GM19455 (cell line): ENCODE results near the gene CD68.

Experiments used
- ATAC-seq: cut with Tn5 transposase; IDR thresholded peaks from one replicate; pipeline ENCODE4 v1.9.1; 2021; ENCODE audit not compliant: unreplicated experiment

The CD68 gene

GRCh38 chr17:7579001-7579833 is at the start of gene CD68:
TSS of gene CD68 (plus strand) at chr17:7579638. CDS start at chr17:7579678, 40 bp downstream.
- ATAC-seq, result peak; percentile 32

- ATAC-seq, result no peak
These were observed 49.2 kb upstream of the CD68 start for GRCh38 chr17:7530023-7530900.

GRCh38 chr17:7538050-7538449 is 41.4 kb upstream of the CD68 start:
- no peak for ATAC-seq

GRCh38 chr17:7538891-7539545 is 40.4 kb upstream of the CD68 start:
- ATAC-seq, result no peak

- ATAC-seq, result no peak
These were observed 38.3 kb upstream of the CD68 start for GRCh38 chr17:7541074-7541621.

GRCh38 chr17:7544911-7545310 is 34.5 kb upstream of the CD68 start:
- ATAC-seq, result no peak

- no peak for ATAC-seq
These were observed 30.6 kb upstream of the CD68 start, which contains the start of gene TNFSF12 for GRCh38 chr17:7548585-7549400. TSS of gene TNFSF12 (plus strand) at chr17:7549058. CDS start at chr17:7549154, 96 bp downstream.

GRCh38 chr17:7549401-7550055 is 29.9 kb upstream of the CD68 start:
- ATAC-seq, result no peak

GRCh38 chr17:7550344-7550743 is 29.1 kb upstream of the CD68 start:
- no peak for ATAC-seq

GRCh38 chr17:7551396-7551795 is 28.0 kb upstream of the CD68 start:
- ATAC-seq, result no peak

- ATAC-seq, result no peak
These were observed 26.8 kb upstream of the CD68 start for GRCh38 chr17:7552621-7553051.

- no peak for ATAC-seq
These were observed 26.1 kb upstream of the CD68 start for GRCh38 chr17:7553356-7553755.

GRCh38 chr17:7555320-7555948 is 24.0 kb upstream of the CD68 start:
- no peak for ATAC-seq

- ATAC-seq, result no peak
These were observed 22.8 kb upstream of the CD68 start for GRCh38 chr17:7556627-7557026.

- ATAC-seq, result no peak
These were observed 22.2 kb upstream of the CD68 start for GRCh38 chr17:7557147-7557764.

GRCh38 chr17:7557775-7558543 is 21.5 kb upstream of the CD68 start:
- no peak for ATAC-seq

- ATAC-seq, result no peak
These were observed 20.7 kb upstream of the CD68 start, which contains the start of gene TNFSF13 for GRCh38 chr17:7558544-7559319. TSS of gene TNFSF13 (plus strand) at chr17:7558750. CDS start at chr17:7559040, 290 bp downstream.
